ENCODE data around the gene ACIN1.
A peak's percentile ranks its signal among the peaks of the same experiment; 100 is the strongest.

ACIN1 gene

DNA sequence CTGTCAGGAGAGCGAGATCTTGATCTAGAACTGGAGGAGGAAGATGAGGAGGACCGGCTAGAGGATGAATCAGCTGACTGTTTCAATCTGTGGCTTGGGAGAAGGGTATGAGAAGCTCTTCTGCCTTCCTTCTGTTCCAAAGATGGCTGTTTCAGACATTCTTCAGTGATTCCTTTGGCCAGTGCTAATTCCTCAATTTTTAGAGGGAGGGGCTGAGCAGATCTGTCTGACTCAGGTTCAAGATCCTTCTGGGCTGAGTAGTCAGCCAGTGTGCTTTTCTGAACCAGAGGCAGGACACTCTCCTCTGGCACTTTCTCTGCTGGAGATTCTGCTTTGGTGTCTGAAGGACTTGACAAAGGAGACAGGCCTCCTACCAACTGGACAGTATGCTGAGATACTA lies 15.2 kb downstream of the ACIN1 start:
- DNase-seq, result peak; percentile 42

DNA sequence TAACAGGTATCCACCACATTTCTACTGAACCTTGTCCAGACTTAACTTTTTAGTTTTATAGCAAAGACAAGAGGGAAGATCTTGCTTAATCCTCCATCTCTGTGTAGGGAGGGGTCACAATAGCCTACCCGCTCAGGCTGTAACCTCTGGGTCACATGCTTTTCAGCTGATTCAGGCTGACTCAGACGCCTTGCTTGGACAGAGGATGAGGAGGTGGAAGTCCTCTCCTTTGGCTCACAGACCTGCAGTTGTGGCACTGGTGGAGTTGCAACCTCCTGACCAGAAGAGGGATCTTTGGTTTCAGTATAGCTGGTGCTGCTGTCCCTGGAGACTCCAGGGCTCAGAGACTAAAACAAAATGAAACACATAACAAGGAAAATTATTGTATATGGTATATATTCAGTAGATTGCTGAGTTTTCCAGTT lies 16.2 kb downstream of the ACIN1 start:
- DNase-seq, result peak; percentile 82

DNA sequence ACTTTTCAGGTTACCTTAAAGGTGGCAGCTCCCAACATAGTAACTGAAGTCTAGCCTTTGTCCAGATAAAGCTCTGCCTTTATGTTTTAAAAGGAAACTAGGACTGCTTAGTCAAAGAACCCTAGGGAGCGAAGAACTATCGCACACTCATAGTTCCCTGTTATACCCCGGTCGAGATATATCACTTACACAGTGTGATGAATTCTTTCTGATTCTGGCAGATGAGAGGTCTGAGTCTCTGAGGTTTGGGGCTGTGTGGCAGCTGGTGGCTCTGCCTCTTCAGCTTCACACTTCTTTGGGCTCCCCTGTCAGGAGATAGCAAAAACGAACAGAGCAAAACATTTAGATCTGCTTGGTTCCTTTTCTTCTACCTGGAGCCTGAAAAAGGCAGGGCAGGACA lies 17.0 kb downstream of the ACIN1 start:
- no peak for DNase-seq

DNA sequence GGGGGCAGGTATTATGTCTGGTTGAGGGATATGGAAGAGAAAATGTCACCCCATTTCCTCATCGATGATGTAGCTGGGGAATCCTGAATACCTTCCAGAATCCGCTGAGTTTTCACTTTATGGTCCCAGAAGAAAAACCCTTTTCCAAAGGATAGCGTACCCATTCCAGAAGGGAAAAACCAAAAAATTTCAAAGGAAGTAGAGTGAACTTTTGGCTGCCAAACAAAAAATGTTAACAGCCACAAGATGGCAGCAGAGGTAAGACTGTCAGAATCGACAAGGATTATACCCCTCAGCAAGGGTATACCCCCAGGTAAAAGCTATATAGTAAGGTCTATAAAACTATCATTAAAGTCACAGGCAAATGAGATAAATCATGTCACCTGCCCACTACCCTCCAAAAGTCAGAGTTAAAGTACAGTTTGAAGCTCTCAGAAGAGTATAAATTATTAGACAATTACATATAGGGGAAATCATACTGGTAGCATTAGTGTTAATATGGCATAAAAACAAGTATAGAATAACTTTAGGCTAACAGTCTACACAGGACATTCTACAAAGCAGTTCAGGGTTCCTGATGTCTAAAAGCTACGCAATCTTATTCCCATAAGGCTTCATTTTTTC lies 18.0 kb downstream of the ACIN1 start:
- DNase-seq, result no peak

DNA sequence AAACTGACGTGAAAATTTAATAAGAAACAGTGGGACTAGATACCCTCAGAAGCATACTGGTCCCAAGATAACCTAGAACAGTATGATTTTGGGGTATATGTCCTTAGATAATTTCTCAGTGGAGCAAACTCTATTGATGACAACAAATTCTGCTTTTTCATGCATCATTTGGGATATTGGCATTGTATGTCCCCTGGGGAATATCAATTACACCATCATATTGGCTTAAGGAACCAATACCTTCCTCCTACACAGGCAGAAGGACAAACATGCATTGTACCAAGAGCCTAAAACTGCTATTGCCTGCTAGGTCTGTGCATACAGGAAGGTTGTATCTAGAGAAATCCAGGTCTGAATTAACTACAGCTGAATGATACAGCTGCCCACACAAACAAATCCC lies 20.0 kb downstream of the ACIN1 start:
- no peak for DNase-seq

DNA sequence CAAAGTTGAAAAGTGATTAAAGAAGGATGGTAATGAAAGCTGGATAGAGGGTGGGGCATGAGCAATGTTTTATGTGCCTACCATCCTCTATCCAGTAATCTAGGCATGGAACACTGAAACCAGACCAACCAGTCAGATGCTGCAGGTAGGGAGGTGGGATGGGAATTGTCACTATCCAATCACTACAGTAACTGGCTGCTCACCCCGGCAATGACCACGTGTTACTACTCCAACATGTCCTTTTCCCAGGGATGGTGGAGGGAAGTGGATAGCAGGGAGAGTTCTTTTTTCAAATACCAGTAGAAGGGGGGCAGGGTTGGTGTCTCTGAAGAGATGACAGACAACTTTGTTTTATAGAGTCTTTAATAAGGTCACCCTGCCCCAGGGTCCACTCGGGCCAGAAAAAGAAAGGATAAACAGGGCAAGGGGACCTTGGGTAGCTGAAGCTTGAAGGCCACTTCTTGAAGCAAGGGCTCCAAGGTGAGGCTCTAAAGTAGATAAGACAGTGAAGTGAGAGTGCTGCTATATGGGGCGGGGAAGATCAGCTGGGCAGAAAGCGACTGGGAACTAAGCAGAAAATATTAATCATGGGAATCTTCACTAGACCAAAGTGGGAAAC lies 22.9 kb downstream of the ACIN1 start:
- DNase-seq, result no peak

DNA sequence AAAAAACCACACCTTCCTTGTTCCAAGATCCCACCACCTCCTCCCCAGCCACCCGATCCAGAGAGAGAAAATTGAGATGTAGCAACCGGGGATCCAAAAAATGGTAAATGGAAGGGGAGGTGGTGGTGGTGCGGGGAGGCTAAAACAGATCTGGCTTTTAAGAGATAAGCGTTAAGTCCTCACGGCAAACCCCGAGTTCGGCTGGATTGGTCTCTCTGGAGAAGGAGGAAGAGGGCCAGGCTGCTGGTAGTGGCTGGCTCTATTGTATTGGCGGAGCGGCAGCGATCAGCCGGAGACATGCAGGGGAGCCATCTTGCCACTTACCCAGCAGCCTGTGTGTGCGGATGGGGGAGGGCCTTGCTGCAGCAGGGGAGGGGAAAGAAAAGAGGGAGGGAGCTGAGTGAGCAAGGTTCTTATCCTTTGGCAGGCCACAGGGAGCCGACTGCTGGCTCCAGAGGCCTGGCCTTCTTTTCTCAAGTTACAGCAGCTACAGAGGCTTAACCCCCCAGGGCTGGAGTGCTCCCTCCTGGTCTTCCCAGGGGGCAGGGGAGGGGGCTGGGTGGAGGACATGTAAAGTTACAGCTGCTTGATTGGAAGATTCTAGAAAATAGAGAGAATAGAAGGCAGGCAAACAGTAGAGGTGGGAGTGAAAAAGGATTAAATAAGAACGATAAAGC lies 23.6 kb downstream of the ACIN1 start:
- peak; percentile 92 for DNase-seq

DNA sequence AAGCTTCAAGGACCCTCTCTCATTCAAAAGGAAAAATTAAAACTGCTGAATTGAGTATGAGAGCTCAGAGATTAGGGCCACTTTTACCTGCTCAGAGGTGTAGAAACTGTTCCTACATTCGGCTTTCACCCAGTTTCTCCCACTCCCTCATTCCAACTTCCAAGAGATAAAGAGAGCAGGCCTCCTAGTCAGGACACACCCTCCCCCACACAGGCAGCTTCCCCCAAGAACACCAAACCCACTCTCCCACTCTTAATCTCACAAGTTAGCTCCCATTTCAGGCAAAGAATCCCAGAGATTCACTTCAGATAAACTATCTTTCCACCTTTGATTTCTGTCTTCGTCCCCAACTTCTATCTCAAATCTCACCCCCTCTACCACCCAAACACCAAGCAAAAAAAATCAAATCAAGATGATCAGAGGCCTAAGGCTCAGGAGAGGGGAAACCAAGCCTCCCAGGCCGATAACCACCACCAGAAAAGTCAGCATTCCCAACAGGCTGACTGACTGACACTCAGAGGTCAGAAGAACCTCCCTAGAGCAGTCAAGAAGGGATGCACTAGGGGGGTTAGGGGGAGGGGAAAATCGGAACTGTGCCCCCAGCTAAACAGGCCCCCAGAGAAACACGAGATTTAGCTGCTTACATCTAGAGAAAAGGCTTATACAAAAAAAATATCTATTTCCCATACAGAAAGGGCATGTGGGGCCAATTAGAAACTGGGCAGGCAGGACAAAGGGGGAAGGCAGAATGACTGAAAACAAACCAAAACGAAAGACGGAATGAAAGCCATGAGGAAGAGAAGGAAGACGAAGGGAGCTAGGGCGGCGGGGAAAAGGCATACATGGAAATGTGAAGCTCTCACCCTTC lies 24.4 kb downstream of the ACIN1 start:
- no peak for DNase-seq

DNA sequence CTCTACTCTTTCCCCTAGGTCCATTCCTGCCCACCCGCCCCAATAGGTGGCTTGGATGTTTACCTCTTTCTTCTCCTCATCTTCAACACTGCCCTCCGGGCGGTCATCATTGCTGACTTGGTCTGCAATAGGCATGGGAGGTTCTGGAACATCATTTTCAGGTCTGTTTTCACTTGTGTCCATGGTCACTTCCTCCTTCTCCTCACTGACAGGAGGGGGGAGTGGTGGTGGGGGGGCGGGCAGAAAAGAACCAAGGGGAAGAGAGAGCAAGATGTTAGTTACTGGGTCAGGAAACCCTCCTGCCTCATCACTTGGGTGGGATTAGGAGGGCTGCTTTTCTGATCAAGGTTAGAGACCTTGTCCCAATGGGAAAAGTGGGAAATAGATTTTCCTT lies 25.5 kb downstream of the ACIN1 start:
- no peak for DNase-seq

DNA sequence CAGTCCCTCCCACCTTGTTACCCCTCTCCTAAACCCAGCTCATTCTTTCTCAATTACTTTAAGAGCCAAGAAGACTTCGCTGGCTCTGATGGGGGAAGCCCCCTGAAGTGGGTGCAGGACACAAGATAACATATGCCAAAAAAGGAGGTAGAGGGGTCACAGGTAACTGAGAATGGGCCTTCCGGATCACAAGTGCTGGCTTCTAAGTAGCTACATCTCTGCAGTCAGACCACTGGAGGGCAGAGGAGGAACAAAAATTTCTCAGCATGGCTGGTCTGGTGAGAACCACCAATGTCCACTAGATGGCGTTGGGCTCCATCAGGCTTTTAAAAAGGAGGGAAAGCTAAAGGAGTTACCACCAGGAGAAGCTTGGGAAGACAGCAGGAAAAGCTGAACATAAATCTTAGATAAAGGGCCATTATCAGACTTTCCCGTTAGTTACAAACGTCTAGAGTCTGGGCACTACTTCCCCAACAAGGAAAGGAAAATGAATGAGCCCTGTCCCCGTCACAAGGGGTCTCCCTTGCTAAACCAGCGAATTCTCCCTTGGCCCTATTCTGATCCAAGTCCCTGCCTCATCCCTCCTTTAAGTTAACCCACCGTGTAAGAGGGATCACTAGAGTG lies 26.0 kb downstream of the ACIN1 start:
- peak; percentile 89 for DNase-seq

DNA sequence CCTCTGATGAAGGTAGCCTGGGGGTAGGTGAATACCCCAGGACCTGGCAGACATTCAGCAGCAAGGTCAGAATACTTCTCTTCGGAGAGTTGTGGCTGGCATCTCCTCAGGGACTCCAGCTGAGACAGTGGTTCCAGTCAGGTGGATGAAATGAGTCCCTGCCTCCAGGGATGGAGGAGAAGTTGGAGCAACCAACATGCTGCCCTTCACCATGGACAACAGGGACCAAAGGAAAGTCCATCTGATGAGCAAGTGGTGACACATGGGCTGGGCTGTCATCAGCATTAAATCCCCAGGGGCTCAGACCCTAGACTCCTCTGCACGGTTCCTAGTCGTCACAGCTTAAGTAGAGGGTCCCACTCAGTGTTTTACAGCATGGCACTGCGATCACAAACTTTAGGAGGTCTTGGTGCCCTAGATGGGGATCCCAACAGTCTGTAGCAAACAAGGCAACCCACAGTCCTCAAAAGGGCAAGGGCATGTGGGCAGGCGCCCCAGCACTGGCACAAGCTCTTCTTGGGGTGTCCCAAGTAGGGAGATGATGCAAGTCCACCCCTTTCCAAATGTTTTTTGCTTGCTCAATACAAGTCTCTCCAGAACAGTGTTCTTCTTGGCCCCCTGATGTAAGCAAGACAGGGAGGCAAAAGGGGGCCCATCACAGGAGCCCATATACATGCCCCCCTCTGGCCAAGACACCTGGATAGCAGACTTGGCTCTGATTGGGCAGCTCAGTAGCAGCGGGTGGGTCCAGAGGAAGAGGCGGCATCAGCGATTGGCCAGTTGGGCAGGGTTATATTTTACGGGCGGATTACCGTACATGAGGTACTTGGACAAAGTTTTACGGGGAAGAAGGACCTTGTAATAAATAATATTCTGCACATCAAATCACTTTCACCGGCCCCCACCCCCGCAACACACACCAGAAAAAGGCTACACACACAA lies 26.8 kb downstream of the ACIN1 start:
- no peak for DNase-seq

DNA sequence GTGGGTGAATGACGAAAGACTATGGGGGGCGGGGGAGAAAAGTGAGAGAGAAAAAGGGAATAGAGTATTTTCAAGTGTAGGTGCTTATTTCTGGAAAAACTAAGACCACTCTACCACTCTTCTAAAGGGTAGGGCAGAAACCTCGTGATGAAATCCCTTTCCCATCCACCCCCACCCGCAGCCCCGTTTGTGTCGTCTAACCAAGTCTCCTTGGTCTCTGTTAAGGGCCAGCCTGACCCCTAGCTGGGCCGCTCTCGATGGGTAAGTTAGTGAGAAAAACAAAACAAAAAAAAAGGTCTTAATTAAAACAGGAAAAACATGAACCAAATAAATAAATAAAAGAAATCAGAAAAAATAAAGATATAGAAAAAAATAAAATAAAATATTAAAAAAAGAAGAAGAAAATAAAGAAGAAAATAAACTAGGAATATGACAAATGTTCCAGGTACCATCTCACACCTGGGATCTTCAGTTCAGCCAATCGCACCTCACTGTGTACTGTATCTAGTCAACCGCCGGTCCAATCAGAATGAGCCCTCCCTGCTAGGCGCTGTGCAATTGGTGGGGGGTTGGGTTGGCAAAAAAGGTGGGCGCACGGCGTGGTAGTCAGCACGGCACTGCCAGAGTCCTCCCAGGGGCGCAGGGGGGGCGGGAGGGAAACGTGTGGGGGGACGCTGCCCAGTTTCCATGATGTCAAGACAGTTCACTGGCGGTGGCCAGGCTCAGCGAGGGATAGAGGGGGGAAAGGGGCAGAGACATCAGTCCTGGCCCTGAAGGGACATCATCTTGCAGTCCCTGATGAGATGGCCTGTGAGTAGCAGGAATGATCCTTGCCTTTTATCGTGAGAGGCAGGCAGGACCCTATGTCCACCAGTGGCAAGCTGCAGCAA lies 27.8 kb downstream of the ACIN1 start:
- no peak for DNase-seq

DNA sequence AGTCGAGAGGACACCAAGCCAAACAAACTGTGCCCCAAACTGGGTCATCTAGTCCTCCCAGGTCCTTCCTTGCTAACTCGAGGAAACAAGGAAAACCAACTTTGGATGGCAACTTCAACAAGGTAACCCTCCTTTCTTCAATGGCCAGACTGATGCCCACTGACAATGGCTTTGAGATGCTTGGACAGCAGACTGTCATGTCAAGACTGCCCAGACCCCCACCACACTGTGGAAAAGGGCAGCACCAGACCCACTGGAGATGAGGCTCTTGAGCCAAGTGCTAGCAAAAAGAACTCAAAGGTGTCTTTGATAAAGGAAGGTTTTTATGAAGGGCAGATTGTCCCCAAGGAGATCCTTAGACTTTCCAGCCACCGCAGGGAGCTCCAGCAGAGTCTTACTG lies 28.6 kb downstream of the ACIN1 start:
- DNase-seq, result no peak

DNA sequence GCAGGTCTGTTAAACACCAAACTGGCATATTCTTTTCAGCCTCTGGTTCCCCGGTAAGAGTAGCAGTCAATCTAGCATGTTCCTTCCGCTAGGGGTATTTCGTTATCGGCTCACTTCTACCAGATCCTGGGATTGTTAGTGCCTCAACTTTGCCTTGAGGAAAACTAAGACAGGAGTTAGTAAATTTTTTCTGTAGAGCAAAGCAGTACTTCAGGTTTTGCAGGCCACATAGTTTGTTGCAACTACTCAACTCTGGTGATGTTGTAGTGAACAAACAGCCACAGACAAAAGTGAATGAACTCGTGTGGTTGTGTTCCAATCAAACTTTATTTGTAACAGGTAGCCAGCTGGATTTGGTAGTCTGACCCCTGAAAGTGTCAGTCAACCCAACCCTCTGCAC lies 31.3 kb downstream of the ACIN1 start:
- DNase-seq, result no peak

DNA sequence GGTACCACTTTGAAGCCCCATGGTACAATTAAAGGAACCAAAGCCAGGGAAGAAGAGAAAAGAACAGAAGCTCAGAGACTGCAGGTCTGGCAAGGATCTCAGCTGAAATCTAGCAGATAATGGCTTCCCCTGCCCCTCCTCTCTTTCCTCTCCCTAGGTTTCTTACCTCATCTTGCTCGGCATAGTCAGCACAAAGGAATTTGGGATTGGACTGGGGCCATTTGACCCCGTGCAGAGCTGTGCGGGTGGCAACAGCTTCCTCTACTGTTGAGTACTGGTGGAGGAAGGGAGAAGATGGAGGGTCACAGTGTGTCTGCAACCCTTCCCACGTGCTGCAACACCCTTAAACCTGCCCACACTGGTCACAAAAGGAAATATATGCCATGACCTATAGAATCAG lies 32.9 kb downstream of the ACIN1 start:
- DNase-seq, result peak; percentile 95

DNA sequence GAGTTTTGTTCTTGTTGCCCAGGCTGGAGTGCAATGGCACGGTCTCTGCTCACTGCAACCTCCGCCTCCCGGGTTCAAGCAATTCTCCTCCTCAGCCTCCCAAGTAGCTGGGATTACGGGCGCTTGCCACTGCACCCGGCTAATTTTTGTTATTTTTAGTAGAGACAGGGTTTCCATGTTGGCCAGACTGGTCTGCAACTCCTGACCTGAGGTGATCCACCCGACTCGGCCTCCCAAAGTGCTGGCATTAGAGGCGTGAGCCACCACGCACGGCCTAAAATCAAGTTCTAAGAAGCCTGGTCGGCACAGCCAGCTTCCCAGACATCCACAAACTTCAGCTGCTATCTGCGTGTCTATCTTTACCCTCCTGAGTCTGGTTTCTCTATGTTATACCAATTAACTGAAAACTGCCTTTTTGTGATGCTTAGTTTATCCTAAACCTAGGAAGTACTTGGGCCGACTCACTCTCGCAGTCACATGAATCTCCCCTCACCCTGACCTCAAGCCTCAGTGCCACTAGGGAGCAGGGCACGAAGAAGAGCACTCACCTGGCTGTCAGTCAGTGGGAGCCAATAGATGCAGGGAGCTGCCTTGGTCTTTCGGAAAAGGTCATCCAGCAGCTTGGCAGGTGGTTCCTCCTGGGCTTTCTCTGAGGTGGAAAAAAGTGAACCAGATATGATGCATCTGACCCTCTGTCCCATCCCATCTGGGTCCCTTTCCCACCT lies 34.2 kb downstream of the ACIN1 start:
- DNase-seq, result no peak

DNA sequence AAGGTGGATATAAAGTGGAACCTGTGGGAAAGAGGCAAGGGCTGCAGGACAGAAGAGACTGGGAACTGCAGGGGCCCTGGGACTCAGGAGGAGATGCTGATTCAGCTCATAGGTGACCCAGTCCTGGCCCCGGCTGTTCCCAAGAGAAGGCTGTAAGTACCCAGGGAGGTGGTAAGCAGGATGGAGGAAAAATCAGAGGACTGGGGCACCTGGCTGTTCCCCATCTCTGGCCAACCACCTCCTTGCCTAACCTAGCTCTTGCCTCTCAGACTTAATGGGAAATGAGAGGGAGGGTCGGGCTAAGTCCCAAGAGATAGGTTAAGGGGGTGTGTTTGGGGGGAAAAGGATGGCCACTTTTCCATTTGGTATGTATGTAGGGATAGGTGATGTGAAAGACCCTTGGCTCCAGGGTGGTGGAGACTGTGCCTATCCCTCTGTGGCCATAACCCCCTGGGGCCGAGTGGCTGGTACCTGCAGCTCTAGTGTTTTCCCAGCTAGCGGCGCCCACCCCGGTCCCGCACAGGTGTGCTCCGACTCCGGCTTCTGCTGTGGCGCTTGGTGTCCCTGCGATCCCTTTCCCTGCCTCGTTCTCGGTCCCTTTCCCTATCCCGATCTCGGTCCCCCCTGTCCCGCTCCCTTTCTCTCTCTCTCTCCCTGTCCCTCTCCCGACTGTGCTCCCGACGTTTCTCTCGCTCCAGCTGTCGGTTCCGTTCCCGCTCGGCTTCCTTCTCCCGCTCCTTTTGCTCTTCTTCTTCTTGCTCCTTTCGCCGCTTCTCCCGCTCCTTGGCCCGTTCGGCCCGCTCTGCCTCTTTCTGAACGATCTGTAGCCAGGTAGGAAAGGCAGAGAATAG lies 36.1 kb downstream of the ACIN1 start:
- DNase-seq, result no peak

DNA sequence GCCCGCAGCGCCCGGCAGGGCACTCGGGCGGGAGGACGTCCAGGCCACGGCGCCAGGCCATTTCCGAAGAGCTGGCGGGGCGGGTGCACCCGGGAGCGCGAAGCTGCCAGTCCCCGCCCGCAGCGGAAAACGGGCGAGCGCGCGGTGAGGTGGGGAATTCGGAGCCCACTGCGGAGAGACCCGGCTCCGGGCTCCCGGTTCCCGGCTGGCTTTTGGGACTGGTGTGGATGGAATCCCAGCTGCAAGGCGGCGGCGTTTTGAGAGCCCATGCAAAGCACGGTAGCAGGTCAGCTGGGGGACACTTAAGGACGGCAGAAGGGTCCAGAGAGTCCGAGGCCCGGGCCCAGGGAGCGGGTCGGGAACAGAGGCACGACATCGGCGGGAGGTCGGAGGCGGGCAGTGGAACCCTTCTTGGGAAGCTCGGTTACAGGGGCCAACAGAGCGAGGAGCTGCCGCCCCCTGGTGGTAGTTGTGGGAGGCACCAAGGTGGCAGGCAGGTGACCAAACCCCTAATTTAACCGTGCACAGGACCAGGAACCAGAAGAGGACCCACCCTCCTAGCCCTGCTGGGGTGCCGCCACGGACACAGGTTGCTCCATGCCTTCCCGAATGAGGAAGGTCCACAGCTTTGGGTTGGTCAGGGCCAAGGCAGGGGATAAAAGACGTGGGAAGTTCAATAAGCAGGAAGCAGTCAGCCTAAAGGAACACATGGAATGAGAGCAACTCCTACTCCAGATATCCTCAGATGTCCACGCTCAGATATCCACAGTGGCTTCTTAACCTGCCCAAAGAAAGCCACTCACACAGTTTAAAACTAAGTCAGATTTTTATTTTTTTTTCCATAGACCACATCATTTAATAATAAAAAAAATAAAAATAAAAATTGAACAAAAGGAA lies 36.9 kb downstream of the ACIN1 start:
- DNase-seq, result peak; percentile 79
